IPS DF 6.9 (cell line): ENCODE measurements around the gene MAD1L1.

Experiments used
- DNase-seq: peaks from one replicate; pipeline ENCODE4 v3.0.0-alpha.2; 2013; ENCODE audit warnings: low read depth, low spot score
- H3K27ac ChIP-seq: one replicate; pipeline ENCODE4 v1.5.1; 2013; ENCODE audit warnings: low read length, control low read depth
- H3K27me3 ChIP-seq: 2 replicates; pipeline ENCODE4 v1.6.1; 2013; ENCODE audit warnings: mild to moderate bottlenecking, low read length; ENCODE audit not compliant: control insufficient read depth, insufficient read depth
- H3K36me3 ChIP-seq: 2 replicates; pipeline ENCODE4 v1.6.1; 2013; ENCODE audit warnings: low read length; ENCODE audit not compliant: control insufficient read depth, insufficient read depth
- H3K4me1 ChIP-seq: 2 replicates; pipeline ENCODE4 v1.6.1; 2013; ENCODE audit warnings: low read length; ENCODE audit not compliant: control insufficient read depth, insufficient read depth
- H3K4me3 ChIP-seq: 2 replicates; pipeline ENCODE4 v1.5.1; 2013; ENCODE audit warnings: mild to moderate bottlenecking, low read length
- H3K9me3 ChIP-seq: 2 replicates; pipeline ENCODE4 v1.6.1; 2013; ENCODE audit warnings: low read length, inconsistent platforms; ENCODE audit not compliant: control insufficient read depth, insufficient read depth
- WGBS: extraction: QIAGEN DNeasy Blood & Tissue Kit; methylation state at CpG from one replicate; pipeline ENCODE4 v1.1.7; 2013; ENCODE audit warnings: mixed read lengths, missing lambda C conversion rate; ENCODE audit not compliant: insufficient read length, insufficient coverage; 5-methylcytosine and 5-hydroxymethylcytosine counted together

Gene MAD1L1

DNA sequence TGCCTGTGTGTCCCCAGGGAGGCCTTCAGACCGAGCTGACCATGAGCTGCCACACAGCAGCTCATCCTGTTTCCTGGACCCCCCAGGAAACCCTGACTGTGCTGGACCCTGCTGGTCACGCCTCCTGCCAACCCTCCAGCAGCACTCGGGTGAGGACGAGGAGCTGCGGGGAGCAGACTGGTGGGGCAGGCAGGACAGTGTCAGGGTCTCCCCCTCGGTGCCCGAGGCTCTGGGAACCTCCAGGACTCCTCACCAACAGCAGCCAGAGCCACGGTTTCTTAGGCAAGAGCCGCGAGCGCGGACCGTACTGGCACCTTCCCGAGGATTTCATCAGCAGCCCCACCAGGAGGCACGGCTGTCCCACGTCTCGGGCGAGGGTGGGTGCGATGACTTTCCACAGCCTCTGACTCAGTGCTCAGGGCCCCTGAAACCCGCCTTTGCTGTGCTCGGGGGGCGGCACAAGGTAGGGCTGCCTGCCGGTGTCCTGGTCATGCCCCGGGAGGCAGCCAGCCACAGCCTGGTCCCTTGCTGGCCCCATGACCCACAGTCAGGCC, 375.8 kb downstream of the MAD1L1 start:
- Histone ChIP-seq H3K27ac (no peak overlapping the region), H3K36me3 (no peaks in the 10 kb centered on the region; the same call in 1 of the 2 replicates), H3K4me1 (no peaks in the 10 kb centered on the region; the same call in 1 of the 2 replicates), H3K4me3 (no peak overlapping the region), H3K27me3 (no peaks in the 10 kb centered on the region), H3K9me3 (no peaks in the 10 kb centered on the region)
- no peak for DNase-seq
- no CpG with 5 or more reads among the region's 24 CpGs for WGBS

DNA sequence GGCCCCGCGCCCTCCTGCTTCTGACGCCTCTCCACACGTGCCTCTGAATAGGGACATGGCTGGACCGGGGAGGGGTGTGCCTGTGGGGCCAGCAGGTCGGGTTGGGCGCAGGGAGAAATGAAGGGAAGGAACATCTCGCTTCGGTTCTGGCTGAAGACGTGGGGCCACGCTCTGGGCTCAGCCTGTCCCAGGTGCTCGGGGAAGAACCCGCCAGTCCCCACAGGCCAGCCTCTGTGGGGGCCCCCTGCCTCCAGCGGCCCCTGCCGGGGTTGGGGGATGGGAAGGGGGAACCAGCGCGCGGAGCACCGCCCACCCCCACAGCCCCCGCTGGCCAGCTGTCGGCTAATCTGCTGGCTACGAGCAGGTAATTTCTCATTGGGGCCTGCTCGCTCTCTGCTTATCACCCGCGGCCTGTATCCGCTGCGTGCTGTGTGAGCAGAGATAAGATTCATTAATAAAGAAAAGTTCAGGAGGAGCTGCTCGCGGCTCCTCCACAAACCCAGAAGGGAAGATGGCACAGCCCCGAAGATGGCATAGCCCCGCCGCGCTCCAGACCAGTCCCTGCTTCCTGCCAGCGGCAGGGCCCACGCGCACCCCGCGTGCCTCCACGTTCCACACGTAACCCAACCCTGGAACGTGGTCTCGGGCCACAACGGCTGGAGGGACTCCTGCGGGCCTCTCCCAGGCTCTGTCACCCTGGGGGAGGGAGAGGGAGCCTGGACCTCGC, 376.4 kb downstream of the MAD1L1 start:
- no peak overlapping the region for H3K4me3 ChIP-seq
- no peak for DNase-seq
- WGBS: no CpG with 5 or more reads among the region's 45 CpGs
- H3K36me3 ChIP-seq: no peaks in the 10 kb centered on the region; the same call in 1 of the 2 replicates
- no peaks in the 10 kb centered on the region for H3K27me3 ChIP-seq
- H3K9me3 ChIP-seq: no peaks in the 10 kb centered on the region
- no peaks in the 10 kb centered on the region; the same call in 1 of the 2 replicates for H3K4me1 ChIP-seq
- H3K27ac ChIP-seq: no peak overlapping the region

DNA sequence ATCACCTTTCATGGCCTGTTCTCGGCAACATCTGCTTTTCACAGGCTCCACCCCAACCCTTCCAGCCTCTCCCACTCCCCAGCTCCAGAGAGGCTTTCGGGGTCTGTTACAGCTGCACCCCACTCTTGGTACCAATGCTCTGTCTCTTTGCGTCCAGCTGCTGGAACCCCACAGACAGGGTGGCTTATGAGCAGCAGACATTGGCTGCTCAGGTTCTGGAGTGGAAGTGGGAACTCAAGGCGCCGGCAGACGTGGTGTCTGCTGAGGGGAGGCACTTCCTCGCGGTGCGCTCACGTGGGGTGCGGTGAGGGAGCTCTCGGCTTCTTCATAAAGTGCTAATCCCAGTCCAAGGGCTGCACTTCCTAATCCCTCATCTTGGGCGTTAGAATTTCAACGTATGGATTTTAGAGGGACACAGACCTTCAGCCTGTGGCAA, 377.0 kb downstream of the MAD1L1 start:
- no CpG with 5 or more reads among the region's 14 CpGs for WGBS
- H3K27ac ChIP-seq: no peak overlapping the region
- H3K4me3 ChIP-seq: no peak overlapping the region

DNA sequence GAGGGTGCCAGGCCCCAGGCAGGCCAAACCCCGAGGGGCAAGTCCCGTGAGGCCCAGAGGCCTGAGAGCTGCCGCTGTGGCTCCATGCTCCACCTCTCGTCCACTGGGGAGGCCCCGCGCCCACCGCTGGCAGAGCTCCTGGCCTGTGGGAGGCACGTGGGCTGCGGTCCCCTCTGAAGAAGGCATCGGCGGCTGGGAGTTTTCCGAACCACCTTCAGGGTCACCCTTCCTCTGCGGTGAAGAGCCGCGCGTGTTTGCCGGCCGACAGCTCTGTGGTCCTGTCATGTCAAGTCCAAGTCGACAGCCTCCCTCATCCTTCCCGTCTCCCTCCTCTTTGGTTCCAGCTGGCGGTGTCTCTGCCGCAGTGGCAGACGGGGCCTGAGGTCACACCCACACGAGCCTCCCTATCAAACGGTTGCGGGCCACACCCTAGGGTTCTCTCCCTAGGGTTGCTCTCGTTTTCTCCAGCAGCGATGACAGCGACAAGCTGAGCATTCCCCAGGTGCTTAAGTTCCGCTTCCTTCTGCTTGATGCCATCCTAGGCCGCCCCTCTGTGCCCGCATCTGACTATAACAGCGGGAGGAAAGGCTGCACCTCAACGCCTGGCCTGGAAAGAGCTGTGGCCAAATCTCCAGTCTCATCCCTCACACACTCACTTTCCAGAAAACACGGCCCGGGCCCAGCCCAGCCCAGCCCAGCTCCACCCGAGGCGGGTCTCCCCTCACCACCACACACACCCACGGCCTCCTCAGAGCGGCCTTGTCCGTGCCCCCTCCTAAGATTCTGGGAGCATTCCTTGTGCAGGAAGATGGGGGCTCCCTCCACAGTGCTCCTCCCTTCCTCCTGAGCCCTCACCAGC, 377.6 kb downstream of the MAD1L1 start:
- no peak for DNase-seq
- WGBS: no CpG with 5 or more reads among the region's 41 CpGs
- no peaks in the 10 kb centered on the region for H3K9me3 ChIP-seq
- no peaks in the 10 kb centered on the region; the same call in 1 of the 2 replicates for H3K4me1 ChIP-seq
- no peaks in the 10 kb centered on the region for H3K27me3 ChIP-seq
- H3K4me3 ChIP-seq: no peak overlapping the region
- H3K36me3 ChIP-seq: no peaks in the 10 kb centered on the region; the same call in 1 of the 2 replicates
- H3K27ac ChIP-seq: no peak overlapping the region

More for the DNA sequence above, 377.0 kb downstream of the MAD1L1 start:
- DNase-seq: no peak
- H3K27me3 ChIP-seq: no peaks in the 10 kb centered on the region
- H3K36me3 ChIP-seq: no peaks in the 10 kb centered on the region; the same call in 1 of the 2 replicates
- H3K4me1 ChIP-seq: no peaks in the 10 kb centered on the region; the same call in 1 of the 2 replicates
- no peaks in the 10 kb centered on the region for H3K9me3 ChIP-seq

DNA sequence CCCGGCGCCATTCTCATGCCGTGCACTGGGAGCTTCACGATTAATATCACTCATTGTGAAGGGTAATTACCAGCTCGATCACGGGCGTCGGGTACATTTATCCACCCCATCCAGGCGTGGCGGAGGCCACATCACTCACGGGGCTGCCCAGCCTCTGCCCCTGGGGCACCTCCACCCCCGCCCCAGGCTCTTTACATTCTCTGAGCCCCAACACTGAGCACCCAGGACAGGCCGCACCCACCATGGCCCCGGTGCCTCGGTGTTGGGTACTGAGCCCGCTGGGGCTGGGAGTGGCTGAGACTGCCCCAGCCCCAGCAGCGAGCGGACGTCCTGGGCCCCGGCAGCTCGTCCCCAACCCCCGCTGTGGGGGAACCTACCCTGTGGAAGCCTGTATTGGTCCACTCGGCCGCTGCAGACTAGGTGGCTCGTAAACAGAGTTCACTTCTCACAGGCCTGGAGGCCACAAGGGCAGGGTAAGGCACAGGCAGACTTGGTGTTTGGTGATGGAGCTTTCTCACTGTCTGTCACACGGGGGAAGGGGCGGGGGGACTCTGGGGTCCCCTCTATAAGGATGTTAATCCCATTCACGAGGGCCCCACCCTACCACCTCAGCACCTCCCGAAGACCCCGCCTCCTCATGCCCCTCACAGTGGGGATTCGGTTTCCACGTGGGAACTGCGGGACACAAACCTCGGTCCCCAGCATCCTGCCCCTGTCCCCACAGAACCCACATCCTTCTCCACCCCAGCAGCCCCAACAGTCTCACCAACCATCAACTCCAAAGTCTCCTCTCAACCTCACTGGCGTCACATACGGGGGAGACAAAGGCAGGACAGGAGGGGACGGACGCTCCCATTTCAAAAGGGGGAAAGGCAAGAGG, 378.5 kb downstream of the MAD1L1 start:
- no peak overlapping the region for H3K4me3 ChIP-seq
- no peaks in the 10 kb centered on the region; the same call in 1 of the 2 replicates for H3K4me1 ChIP-seq
- H3K9me3 ChIP-seq: no peaks in the 10 kb centered on the region
- no peaks in the 10 kb centered on the region; the same call in 1 of the 2 replicates for H3K36me3 ChIP-seq
- no peak for DNase-seq
- no peak overlapping the region for H3K27ac ChIP-seq
- WGBS: no CpG with 5 or more reads among the region's 38 CpGs
- no peaks in the 10 kb centered on the region for H3K27me3 ChIP-seq

DNA sequence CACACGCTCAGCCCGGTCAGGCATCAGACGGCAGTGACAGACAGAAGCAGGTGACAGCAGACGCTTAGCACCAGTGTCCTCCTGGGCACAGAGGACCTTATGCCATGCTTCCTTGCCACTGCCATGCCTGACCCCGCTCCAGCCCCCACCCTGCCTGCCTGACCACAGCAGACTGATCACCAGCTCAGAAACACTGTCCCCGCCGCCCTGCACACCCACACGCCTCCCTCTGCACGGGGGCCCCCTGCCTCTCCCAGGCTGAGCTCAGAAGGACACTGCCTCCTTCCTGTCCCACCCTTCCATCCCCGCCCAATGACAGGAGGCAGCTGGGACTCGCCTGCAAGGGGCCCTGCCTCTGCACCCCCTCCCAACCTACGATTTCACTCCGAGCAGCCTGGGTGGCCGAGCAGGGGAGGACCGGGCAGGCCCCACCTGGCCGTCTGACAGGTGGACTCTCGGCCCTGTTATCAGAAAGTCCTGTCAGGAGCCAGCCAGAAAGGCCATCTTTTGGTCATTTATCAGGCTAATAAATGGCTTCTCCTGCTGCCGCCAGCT, 379.2 kb downstream of the MAD1L1 start:
- H3K9me3 ChIP-seq: no peaks in the 10 kb centered on the region
- H3K27ac ChIP-seq: no peak overlapping the region
- WGBS: no CpG with 5 or more reads among the region's 18 CpGs
- no peaks in the 10 kb centered on the region; the same call in 1 of the 2 replicates for H3K36me3 ChIP-seq
- H3K4me1 ChIP-seq: no peaks in the 10 kb centered on the region; the same call in 1 of the 2 replicates
- no peak overlapping the region for H3K4me3 ChIP-seq
- DNase-seq: no peak
- H3K27me3 ChIP-seq: no peaks in the 10 kb centered on the region

DNA sequence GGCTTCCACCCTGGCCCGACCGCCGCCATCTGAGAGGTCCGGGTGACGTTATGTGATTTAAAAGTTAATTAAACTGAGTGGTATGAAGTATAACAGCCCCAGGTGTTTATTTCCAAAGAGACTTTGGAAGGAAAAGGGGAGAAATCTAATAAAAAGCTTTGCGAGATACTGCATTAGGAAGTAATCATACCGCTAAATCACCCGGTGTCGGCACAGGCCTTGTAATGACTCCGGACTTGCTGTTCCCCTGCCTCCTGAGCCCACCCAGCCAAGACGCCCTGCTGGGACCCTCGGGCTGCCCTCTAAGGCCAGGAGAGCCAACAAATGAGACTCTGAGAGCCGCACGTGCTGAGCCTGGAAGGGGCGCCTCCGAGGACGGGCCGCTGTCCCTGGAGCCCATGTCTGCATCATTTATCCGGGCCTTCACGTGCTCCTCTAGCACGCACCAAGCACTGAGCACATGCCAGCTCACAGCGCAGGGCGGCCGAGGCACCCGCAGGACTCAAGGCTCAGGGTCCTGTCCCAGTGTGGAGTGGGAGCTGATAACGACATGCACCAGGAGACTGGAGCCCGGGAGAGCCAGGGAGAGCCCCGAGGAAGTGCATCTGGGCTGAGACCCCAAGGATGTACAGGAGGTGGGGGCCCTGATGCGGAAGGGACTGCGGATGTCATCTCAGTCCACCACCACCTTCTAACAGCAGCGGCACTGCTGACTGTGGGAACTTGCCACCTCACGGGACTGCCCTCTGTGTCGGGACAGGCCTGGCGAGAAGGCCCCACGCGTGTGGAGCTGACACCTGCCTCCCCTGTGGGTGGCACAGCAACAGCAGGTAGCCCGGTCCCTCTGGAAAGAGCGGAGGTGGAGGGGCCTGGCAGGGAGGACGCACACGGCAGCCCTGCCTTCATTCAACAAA, 380.0 kb downstream of the MAD1L1 start:
- H3K36me3 ChIP-seq: no peaks in the 10 kb centered on the region; the same call in 1 of the 2 replicates
- no peaks in the 10 kb centered on the region for H3K9me3 ChIP-seq
- no peak overlapping the region for H3K4me3 ChIP-seq
- no peak for DNase-seq
- no peaks in the 10 kb centered on the region for H3K27me3 ChIP-seq
- no peaks in the 10 kb centered on the region; the same call in 1 of the 2 replicates for H3K4me1 ChIP-seq
- WGBS: no CpG with 5 or more reads among the region's 40 CpGs
- no peak overlapping the region for H3K27ac ChIP-seq

DNA sequence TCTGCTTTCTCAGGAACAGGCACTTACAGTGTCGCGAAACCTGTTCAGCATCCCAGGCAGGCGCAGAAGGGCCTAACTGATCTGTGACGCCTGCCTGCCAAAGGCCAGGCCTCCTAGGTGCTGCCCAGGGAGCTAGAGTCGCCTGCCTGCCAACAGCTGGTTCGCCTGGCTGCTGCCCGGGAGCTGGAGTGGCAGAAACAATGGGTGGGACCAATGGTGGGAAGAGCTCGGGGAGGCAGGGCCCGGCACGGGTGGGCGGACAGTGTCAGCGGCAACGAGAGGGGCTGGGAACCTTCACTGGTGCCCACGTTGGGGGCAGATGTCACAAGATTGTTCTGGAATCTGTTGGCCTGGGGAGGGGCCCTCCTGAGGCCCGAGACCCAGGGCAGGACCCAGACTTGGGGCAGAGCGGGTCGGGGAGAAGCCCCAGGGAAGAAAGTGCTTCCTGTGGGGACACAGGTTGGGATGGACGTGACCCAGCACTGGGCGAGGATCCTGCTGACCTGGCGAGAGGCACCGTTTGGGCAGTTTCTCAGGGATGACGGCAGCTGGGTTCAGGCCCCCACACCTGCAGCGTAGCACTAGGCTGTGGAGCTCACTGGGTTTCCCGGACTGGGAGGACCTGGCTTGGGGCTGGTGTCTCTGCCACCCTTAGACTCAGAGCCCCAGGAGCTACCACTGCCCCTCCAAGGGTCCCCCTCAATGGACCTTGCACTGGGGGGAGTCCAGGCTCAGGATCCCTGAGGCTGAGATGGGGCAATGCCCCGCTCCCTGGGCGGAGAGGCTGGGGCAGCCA, 380.8 kb downstream of the MAD1L1 start:
- H3K36me3 ChIP-seq: no peaks in the 10 kb centered on the region; the same call in 1 of the 2 replicates
- no CpG with 5 or more reads among the region's 26 CpGs for WGBS
- H3K4me3 ChIP-seq: no peak overlapping the region
- H3K27me3 ChIP-seq: no peaks in the 10 kb centered on the region
- no peaks in the 10 kb centered on the region for H3K9me3 ChIP-seq
- H3K4me1 ChIP-seq: no peaks in the 10 kb centered on the region; the same call in 1 of the 2 replicates
- H3K27ac ChIP-seq: no peak overlapping the region
- DNase-seq: no peak
